CD4-positive, alpha-beta T cell (primary cell): ENCODE measurements around the gene IL17F. TPM values are rescaled to one million over a fixed set of nuclear protein-coding genes. Genes with fewer than 3 reads are reported as not detected.

Source experiments
- ATAC-seq: fragments of 200-7000 bp; cut with Tn5 transposase; one replicate; pipeline ENCODE4 v1.10.0; 2022; ENCODE audit warnings: mild to moderate bottlenecking; ENCODE audit not compliant: poor library complexity
- CTCF ChIA-PET: fragments of 350-600 bp; sonication (Branson Sonifier 250); formaldehyde crosslinking; loops from one replicate; lab custom pipeline; 2021; ENCODE audit warnings: antibody characterized with exemption, inconsistent platforms; lab: Charles Lee
- POLR2A ChIA-PET: fragments of 350-600 bp; sonication (Branson Sonifier 250); formaldehyde crosslinking; loops from one replicate; lab custom pipeline; 2021; ENCODE audit warnings: antibody characterized with exemption, inconsistent platforms; lab: Charles Lee
- DNase-seq, 14 experiments: peaks; one replicate each; pipeline ENCODE4 v3.0.0-alpha.2; 2013 to 2020; ENCODE audit warnings: mixed read lengths in 2 of 14
- H3K27ac ChIP-seq, 2 donors: one replicate each; pipeline versions ENCODE4 v1.5.1 to v1.7.0; 2013; ENCODE audit warnings: low read length in 2 of 2, low read depth in 1 of 2, mild to moderate bottlenecking in 1 of 2
- H3K27me3 ChIP-seq, 2 experiments: 1 replicate in 1 of 2; 2 replicates in 1 of 2; pipeline versions ENCODE4 v1.6.1 to v1.7.0; 2013; ENCODE audit warnings: low read length in 2 of 2, control low read depth in 1 of 2, mild to moderate bottlenecking in 1 of 2, moderate library complexity in 1 of 2; ENCODE audit not compliant: insufficient read depth in 2 of 2, control insufficient read depth in 1 of 2
- H3K36me3 ChIP-seq: one replicate; pipeline ENCODE4 v1.6.1; 2013; ENCODE audit warnings: low read length, control low read depth; ENCODE audit not compliant: insufficient read depth
- H3K4me1 ChIP-seq: one replicate; pipeline ENCODE4 v1.6.1; 2013; ENCODE audit warnings: low read length, control low read depth; ENCODE audit not compliant: insufficient read depth
- H3K4me3 ChIP-seq: one replicate; pipeline ENCODE4 v1.5.1; 2013; ENCODE audit warnings: mild to moderate bottlenecking, low read length, moderate library complexity
- H3K9me3 ChIP-seq, 2 experiments: 1 replicate in 1 of 2; 2 replicates in 1 of 2; pipeline versions ENCODE4 v1.6.1 to v1.7.0; 2013; ENCODE audit warnings: low read length in 2 of 2, mild to moderate bottlenecking in 2 of 2, control low read depth in 1 of 2, moderate library complexity in 1 of 2; ENCODE audit not compliant: control insufficient read depth in 1 of 2, insufficient read depth in 1 of 2
- H3K27ac Mint-ChIP-seq: one replicate; pipeline ENCODE4 v1.8.0; 2020; ENCODE audit warnings: mixed read lengths
- H3K27me3 Mint-ChIP-seq: one replicate; pipeline ENCODE4 v1.8.0; 2021; ENCODE audit warnings: mixed read lengths
- H3K36me3 Mint-ChIP-seq: one replicate; pipeline ENCODE4 v1.8.0; 2021; ENCODE audit warnings: low read depth, mixed read lengths
- H3K4me1 Mint-ChIP-seq: one replicate; pipeline ENCODE4 v1.8.0; 2021; ENCODE audit warnings: low read depth, mixed read lengths
- H3K4me3 Mint-ChIP-seq: one replicate; pipeline ENCODE4 v1.8.0; 2020; ENCODE audit warnings: mild to moderate bottlenecking, mixed read lengths
- H3K9me3 Mint-ChIP-seq: one replicate; pipeline ENCODE4 v1.8.0; 2020; ENCODE audit warnings: mixed read lengths
- CTCF ChIP-seq: fragments of 200-600 bp; IDR thresholded peaks from one replicate; pipeline ENCODE4 v1.8.0; 2022; ENCODE audit warnings: antibody characterized with exemption, mild to moderate bottlenecking
- intact Hi-C, 2 experiments: fragments of 100-400 bp; cut with DNase I in 1 of 2; cut with micrococcal nuclease in 1 of 2; formaldehyde crosslinking; loops; one replicate each; pipeline versions ENCODE4 v1.15.1 to v1.9.0; 2023 to 2025; cut with DNase I, micrococcal nuclease
- total RNA-seq, 174 experiments: library from RNA in 2 of 174; stranded (reverse) in 2 of 174; gene quantifications; one replicate each; pipeline ENCODE4 v1.2.3 and lab custom pipeline; 2021 to 2026

IL17F gene
- total RNA-seq, 2 experiments from 2014 or later: not detected

- no peaks in the 10 kb centered on the region for H3K9me3 Mint-ChIP-seq
- peaks cover 4% of the 10 kb centered on the region for H3K27me3 Mint-ChIP-seq
- TF ChIP-seq CTCF: no peak
Observed at GRCh38 chr6:52210227-52210626, 34.1 kb downstream of the IL17F start.

GRCh38 chr6:52209770-52210169 is 34.5 kb downstream of the IL17F start:
- Mint-ChIP-seq H3K36me3 (no peaks in the 10 kb centered on the region), H3K27me3 (peaks cover 4% of the 10 kb centered on the region), H3K9me3 (no peaks in the 10 kb centered on the region), H3K4me3 (no peak overlapping the region), H3K27ac (no peak overlapping the region), H3K4me1 (peaks cover 12% of the 10 kb centered on the region)
- CTCF ChIA-PET: no interaction called here
- Histone ChIP-seq H3K4me1 (no peaks in the 10 kb centered on the region), H3K27ac (no peak overlapping the region), H3K4me3 (no peak overlapping the region), H3K27me3 (no peaks in the 10 kb centered on the region), H3K9me3 (no peaks in the 10 kb centered on the region), H3K36me3 (no peaks in the 10 kb centered on the region)
- ATAC-seq: no peak
- intact Hi-C loops: no loop called here
- no peak for TF ChIP-seq CTCF
- no peak for DNase-seq
- POLR2A ChIA-PET: no interaction called here

More at GRCh38 chr6:52210227-52210626, 34.1 kb downstream of the IL17F start:
- Histone ChIP-seq H3K27me3 (no peaks in the 10 kb centered on the region), H3K4me3 (no peak overlapping the region), H3K9me3 (no peaks in the 10 kb centered on the region), H3K27ac (no peak overlapping the region), H3K36me3 (no peaks in the 10 kb centered on the region), H3K4me1 (no peaks in the 10 kb centered on the region)
- no peak overlapping the region for H3K27ac Mint-ChIP-seq
- ChIA-PET POLR2A (no interaction called here), CTCF (no interaction called here)
- ATAC-seq (no peak), DNase-seq (no peak)
- H3K4me1 Mint-ChIP-seq: peaks cover 12% of the 10 kb centered on the region
- intact Hi-C loops: no loop called here
- H3K4me3 Mint-ChIP-seq: no peak overlapping the region
- H3K36me3 Mint-ChIP-seq: no peaks in the 10 kb centered on the region

GRCh38 chr6:52208612-52209011 is 35.7 kb downstream of the IL17F start:
- H3K9me3 Mint-ChIP-seq: no peaks in the 10 kb centered on the region
- Histone ChIP-seq H3K27me3 (no peaks in the 10 kb centered on the region), H3K36me3 (no peaks in the 10 kb centered on the region), H3K4me1 (no peaks in the 10 kb centered on the region), H3K27ac (no peak overlapping the region), H3K9me3 (no peaks in the 10 kb centered on the region), H3K4me3 (no peak overlapping the region)
- DNase-seq (no peak), ATAC-seq (no peak)
- peaks cover 4% of the 10 kb centered on the region for H3K27me3 Mint-ChIP-seq
- intact Hi-C loops: no loop called here
- no peaks in the 10 kb centered on the region for H3K36me3 Mint-ChIP-seq
- ChIA-PET POLR2A (no interaction called here), CTCF (no interaction called here)
- H3K4me1 Mint-ChIP-seq: peaks cover 12% of the 10 kb centered on the region
- TF ChIP-seq CTCF: no peak
- no peak overlapping the region for H3K27ac Mint-ChIP-seq
- no peak overlapping the region for H3K4me3 Mint-ChIP-seq
